Effector CD4-positive, alpha-beta T cell (primary cell): ENCODE measurements around the gene NRDE2.

Source experiments
- DNase-seq: peaks from one replicate; pipeline ENCODE4 v3.0.0-alpha.2; 2020

NRDE2 gene

GRCh38 chr14:90297876-90298629, 33.7 kb downstream of the NRDE2 start:
- no peak for DNase-seq

DNA sequence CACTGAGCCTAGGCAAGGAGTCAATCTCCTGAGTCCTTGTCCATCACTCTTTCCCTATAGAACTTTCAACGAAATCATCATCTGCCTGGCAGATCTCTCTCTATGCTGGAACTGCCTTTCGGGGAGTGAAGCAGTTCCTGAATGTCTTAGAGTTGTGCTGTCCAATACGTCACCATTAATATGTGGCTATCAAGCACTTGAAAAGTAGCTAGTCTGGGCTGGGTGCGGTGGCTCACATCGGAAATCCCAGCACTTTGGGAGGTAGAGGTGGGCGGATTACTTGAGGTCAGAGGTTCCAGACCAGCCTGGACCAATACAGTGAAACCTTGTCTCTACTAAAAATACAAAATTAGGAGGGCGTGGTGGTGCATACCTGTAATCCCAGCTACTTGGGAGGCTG, 35.1 kb downstream of the NRDE2 start:
- no peak for DNase-seq

DNA sequence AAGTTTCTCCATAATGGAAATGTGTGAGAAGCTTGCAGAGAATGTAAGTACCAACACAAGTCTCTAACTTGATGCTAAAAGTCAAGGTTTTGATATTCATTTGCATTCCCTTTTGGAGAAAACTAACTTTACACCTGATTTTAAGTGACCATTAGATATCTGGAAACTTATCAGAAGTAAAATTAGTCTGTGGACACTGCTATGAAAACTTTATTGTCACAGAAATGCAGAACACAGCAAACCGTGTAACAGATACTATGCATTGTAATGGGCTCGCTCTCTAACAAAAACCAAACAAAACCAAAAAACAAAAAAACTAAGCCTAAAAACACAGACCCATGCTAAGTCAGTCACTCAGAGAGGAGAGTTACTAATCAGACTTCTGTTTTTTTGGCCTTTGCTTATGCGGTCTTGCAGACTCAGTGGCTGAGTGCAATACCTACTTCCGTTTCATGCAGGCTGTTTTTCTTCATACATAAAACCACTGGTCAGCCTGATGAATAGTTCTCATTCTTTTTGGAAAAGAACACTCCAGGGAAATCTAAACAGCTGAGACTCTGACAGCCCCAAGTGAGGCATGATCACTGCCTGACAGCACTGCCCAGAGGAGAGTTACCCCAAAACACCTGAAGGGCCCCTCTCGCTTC, 35.7 kb downstream of the NRDE2 start:
- DNase-seq: no peak

DNA sequence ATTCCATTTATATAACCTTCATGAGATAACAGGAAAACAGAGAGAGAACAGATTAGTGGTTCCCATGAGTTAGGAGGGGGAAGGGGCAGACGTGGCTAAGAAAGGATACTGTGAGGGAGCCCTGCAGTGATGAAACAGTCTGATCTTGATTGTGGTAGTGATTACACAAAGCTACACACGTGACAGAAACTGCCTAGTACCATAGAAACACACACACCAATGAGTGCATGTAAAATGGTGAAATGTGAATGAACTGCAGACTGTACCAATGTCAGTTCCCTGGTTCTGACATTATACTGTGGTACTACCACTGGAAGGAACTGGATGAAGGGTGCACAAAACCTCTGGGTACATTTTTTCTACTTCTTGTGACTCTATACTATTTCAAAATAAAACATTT, 36.9 kb downstream of the NRDE2 start:
- no peak for DNase-seq

GRCh38 chr14:90293766-90294730, 37.7 kb downstream of the NRDE2 start:
- no peak for DNase-seq

DNA sequence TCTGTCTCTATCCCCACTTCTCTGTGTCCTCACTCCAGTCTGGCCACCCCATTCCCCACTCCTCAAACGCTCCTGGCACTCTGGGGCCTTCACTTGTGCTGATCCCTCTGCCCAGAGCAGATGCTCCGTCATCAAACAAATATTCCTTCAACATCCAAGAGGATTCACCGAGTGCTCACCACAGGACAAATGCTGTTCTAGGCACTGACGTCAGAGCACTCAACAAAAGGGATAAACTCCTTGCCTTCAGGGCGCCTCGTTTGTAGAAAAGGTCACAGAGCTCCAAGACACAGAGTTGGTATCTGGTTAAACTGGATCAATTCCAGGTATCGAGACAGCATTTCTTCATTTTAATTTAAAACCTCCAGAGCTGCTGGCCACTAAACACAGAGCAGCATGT, 40.0 kb downstream of the NRDE2 start:
- DNase-seq: no peak

DNA sequence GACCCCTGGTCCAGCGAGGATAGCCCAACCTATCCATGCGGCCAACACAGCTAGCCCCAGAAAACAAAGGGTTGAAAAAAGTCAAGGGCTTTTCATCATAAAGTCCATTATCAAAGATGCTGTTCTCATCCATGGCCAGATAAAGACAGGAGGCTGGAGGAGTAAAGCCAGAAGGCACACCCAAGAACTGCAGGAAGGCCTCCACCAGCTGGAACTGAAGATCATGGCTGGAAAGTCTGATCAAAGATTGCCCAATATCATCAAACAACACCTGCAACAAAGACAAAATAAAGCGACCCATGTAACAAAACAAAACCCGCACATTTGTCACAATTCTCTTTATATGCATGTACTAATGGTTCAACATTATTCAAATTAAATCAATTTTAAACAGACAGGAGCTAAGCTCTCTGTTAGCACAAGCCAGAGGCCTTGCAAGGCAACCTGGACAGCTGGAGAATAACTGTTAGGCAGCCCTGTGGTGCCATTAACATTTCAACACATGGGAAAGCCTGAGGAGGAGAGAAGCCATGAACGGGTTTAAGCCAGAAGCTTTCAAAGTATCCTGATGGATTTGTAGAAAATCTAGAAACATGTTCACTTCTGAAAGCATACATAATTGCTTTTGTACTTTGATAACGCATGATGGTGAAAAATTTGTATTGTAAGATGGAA, 41.3 kb downstream of the NRDE2 start:
- no peak for DNase-seq

DNA sequence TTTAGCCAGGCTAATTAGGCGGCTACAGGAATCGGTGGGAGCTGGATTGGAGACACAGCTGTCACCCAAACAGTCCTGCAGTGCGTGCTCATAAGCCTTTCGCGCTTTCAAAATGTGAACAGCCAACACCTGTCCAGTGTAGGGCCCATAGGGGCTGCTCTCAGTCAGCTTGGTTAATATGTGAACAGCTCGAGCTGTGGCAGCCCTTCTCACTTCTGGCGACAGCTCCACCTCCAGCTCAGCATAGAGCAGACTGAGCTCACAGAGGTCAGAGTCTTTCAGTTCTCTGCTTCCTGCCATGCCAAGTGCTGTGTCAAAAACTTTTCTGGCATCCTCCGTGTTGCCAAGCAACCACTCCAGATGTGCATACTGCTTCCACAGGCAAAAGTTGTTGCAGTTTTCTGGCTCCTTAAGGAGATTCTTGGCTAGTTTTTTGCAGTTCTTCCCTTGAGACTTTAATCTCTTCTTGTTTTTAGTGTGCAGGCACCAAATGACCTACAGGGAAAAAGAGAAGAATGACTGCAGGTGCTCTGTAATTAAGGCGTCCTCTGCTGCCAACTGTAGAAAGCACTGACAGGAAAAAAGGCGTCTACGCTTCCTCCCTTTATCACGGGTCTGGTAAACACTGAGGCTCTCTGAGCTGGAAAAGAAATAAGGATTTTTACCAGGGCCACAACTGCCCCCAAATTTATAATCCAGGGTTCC, 42.9 kb downstream of the NRDE2 start:
- DNase-seq: no peak

DNA sequence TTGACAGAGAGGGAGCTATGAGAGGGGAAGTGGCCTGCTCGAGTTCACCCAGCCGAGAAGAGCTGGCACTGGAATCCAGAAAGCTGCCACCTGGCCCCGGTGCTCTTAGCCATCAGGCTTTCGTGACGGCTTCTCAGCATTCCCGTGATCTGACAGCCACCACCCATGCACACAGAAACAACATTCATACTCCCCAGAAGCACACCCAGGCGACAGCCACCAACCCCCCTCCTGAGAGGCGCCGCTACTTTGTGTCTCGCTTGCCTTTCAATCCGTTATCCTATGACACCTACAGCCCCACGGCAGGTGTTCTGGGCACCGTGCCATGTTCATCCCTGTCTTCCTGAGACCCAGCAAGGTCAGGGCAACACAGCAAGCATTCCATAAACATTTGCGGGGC, 44.0 kb downstream of the NRDE2 start:
- DNase-seq: no peak

DNA sequence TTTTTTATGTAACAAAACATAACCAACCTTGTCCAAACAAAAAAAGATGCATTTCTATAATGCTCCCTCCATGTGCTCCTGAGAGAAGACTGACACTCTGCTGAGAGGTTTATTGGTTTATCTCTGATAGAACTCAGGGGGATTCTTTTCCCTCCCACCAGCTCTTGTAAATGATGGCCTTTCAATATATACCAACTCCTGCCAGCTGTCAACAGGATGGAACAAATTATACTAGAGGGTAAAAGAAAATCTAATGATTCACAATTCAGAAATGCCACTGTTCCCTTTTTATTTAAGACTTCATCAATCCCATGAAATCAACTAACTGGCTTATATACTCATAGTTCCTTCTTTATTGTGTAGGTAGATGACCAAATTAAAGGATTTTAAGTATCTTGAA, 50.0 kb downstream of the NRDE2 start:
- no peak for DNase-seq

DNA sequence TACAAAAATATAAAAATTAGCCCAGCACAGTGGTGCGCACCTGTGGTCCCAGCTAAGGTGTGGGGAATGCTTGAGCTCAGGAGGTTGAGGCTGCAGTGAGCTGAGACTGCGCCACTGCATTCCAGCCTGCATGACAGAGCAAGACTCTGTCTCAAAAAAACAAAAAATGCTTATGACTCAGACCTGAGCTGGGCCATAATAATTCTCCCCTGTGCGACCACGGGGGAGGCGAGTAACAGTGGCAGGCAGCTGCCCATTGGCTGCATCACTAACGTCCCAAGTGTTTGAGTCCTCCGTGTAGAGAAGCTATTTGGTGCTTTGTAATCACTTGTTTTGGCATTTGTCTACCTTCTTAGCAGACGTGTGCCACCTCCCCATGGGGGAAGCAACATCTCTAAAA, 50.5 kb downstream of the NRDE2 start:
- DNase-seq: no peak

DNA sequence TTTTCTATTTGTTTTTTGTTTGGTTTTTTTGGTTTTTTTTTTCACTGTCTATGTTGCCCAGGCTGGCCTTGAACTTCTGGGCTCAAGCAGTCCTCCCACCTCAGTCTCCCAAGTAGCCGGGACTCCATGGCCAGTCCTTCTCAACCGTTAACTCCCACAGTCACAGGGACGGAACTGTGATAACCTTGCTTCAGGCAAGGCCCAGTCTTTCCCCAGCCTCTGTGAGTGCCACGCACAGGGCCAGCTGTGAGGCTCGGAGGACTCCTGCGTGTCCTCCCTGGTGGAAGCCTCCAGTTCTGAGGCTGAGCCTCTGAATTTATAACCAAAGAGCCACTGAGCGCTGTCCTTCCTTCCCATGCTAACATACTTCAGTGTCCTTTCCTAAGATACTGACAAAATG, 51.6 kb downstream of the NRDE2 start:
- no peak for DNase-seq

DNA sequence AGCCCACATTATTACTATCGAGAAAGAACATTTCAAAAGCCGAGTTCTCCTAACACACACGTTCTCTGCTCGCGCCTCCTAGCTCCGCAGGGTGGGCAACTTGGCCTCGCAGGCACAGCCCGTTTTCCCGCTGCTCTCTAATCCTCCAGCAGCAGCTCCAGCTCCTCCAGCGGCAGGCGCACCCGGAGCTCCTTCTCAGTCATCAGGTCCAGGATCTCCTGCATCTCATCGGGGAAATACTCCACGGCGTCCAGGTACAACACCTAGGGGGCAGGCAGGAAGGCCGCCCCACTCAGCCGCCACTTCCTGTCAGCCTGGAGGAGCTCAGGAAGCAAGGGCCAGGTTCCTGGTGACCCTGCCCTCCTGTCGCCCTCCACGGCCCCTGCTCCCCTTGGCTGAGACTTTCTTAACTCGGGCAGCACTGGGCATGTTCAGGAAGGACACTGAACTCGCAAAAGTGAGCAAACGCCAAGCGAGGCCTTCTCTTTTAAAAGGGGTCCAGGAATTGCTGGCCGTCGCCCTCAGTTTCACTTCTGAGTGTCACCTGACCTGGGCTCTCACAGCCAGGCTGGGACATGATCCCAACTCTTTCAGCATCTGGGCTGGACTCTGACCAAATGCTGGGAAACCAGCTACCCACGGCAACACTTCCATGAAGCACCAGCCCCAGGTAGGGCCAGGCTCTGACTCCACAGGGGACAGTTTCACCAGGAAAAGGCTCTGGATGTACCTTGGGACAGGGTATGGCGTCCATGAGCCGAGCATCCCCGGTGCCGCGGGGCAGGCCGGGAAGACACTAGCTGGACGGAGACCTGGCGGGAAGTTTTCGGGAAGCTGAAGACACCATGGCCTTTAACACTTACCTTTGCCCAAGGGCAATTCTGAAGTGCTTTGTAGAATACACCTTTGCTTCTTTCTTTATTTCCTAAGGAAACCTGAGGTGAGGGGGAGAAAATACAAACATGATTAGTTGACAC, 53.3 kb downstream of the NRDE2 start:
- DNase-seq: no peak

DNA sequence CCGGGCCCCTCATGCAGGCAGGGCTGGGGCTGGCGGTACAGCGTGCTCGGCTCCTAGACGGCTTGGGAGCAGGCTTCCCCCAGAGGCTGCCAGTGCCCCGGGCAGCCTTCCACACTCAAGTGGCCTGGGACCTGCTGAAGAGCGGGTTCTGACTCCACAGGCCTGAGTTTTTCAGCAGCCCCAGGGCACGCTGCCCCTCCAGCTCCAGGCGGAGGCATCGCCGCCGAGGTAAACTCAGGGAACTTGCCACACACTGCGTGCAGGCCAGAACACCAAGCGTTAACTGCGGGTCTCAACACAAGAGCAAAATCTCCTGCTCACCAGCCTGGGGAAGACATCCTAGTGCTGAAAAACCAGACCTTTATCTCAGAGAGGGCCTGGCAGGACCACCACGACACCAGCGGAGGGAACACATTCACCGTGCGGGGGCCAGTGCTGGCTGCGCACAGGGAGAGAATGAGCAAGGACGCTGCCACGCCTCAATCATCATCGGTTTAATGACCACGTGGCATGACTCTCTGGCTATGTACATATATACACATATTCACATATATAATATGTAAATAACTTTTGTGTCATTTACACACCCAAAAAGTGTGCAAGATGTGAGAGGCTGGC, 54.1 kb downstream of the NRDE2 start:
- DNase-seq: no peak

GRCh38 chr14:90276646-90277367, 54.9 kb downstream of the NRDE2 start:
- no peak for DNase-seq

GRCh38 chr14:90275820-90276219, 55.9 kb downstream of the NRDE2 start:
- DNase-seq: no peak

- no peak for DNase-seq
Observed at GRCh38 chr14:90275458-90275814, 56.3 kb downstream of the NRDE2 start.

GRCh38 chr14:90274808-90275457, 56.8 kb downstream of the NRDE2 start:
- DNase-seq: no peak

DNA sequence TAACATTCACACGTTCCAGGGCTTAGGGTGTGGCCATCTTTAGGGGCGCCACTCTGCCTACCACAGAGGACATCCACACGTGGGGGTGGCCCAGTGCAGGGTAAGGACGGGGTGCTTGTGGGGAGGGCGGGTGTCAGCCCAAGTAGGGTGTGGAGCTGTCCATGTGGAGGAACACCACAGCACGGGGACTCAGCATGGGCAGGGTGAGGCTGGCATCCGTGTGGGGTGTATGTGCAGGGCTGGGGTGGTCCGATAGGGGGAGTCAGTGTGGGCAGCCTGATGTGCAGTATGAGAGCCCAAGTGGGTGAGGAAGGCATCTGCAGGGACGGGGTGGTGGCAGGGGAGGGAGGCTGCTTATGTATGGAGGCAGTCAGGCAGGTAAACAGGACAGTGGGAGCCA, 57.7 kb downstream of the NRDE2 start:
- no peak for DNase-seq
